HEK293T (cell line): ENCODE results near the gene POGK.

Source experiments
- BHLHE40 ChIP-seq: fragments of 450-650 bp; IDR thresholded peaks from 2 replicates; pipeline ENCODE4 v1.6.1; 2016; ENCODE audit warnings: mild to moderate bottlenecking, moderate library complexity, borderline replicate concordance
- ELF4 ChIP-seq: fragments of 450-650 bp; IDR thresholded peaks from 2 replicates; pipeline ENCODE4 v1.6.1; 2017; ENCODE audit warnings: antibody characterized with exemption
- FOXK2 ChIP-seq: fragments of 450-650 bp; IDR thresholded peaks from 2 replicates; pipeline ENCODE4 v1.6.1; 2016; ENCODE audit warnings: mild to moderate bottlenecking
- FOXM1 ChIP-seq: fragments of 450-650 bp; IDR thresholded peaks from 2 replicates; pipeline ENCODE4 v1.6.1; 2017; ENCODE audit warnings: mild to moderate bottlenecking, borderline replicate concordance
- HDGF ChIP-seq: fragments of 450-650 bp; IDR thresholded peaks from 2 replicates; pipeline ENCODE4 v1.6.1; 2017; ENCODE audit warnings: antibody characterized with exemption, borderline replicate concordance
- SP1 ChIP-seq: fragments of 450-650 bp; IDR thresholded peaks from 2 replicates; pipeline ENCODE4 v1.6.1; 2017
- SUZ12 ChIP-seq: fragments of 450-650 bp; IDR thresholded peaks from 2 replicates; pipeline ENCODE4 v1.6.1; 2016; ENCODE audit warnings: mild to moderate bottlenecking
- TARDBP ChIP-seq: fragments of 450-650 bp; IDR thresholded peaks from 2 replicates; pipeline ENCODE4 v1.6.1; 2016
- ZNF384 ChIP-seq: fragments of 450-650 bp; IDR thresholded peaks from 2 replicates; pipeline ENCODE4 v1.6.1; 2016

GRCh38 chr1:166858726-166859419 is 19.6 kb downstream of the POGK start:
- TF ChIP-seq FOXM1 (no peak), ELF4 (no peak), SUZ12 (no peak), TARDBP (no peak), SP1 (no peak), BHLHE40 (no peak), FOXK2 (no peak), HDGF (no peak), ZNF384 (no peak)
